ENCODE measurements around the gene SKP2. TPM values are rescaled to one million over a fixed set of nuclear protein-coding genes. Genes with fewer than 3 reads are reported as not detected.

The SKP2 gene
- total RNA-seq, 1 donor from 2014 or later = 98.4 TPM

GRCh38 chr5:36170832-36171424, 19.0 kb downstream of the SKP2 start:
- Mint-ChIP-seq H3K36me3 (peaks cover 36% of the 10 kb centered on the region), H3K9me3 (no peaks in the 10 kb centered on the region), H3K27me3 (no peaks in the 10 kb centered on the region), H3K4me1 (ENCODE audit: unreplicated experiment) (no peaks in the 10 kb centered on the region), H3K4me3 (no peak overlapping the region), H3K27ac (no peak overlapping the region)
- no peak for TF ChIP-seq CTCF (conservative IDR thresholded peaks at IDR 0.05)
- no peak for DNase-seq (ENCODE audit: extremely low spot score, unreplicated experiment)

GRCh38 chr5:36172599-36172998, 20.7 kb downstream of the SKP2 start:
- H3K4me3 Mint-ChIP-seq = no peak overlapping the region
- H3K9me3 Mint-ChIP-seq = no peaks in the 10 kb centered on the region
- TF ChIP-seq CTCF (conservative IDR thresholded peaks at IDR 0.05) = no peak
- H3K27me3 Mint-ChIP-seq = no peaks in the 10 kb centered on the region
- DNase-seq (ENCODE audit: extremely low spot score, unreplicated experiment) = no peak
- H3K27ac Mint-ChIP-seq = no peak overlapping the region
- peaks cover 27% of the 10 kb centered on the region for H3K36me3 Mint-ChIP-seq
- H3K4me1 Mint-ChIP-seq (ENCODE audit: unreplicated experiment) = no peaks in the 10 kb centered on the region

GRCh38 chr5:36173426-36173825, 21.5 kb downstream of the SKP2 start:
- Mint-ChIP-seq H3K27ac (no peak overlapping the region), H3K4me1 (ENCODE audit: unreplicated experiment) (peaks cover 5% of the 10 kb centered on the region), H3K9me3 (no peaks in the 10 kb centered on the region), H3K27me3 (no peaks in the 10 kb centered on the region), H3K4me3 (no peak overlapping the region), H3K36me3 (peaks cover 20% of the 10 kb centered on the region)
- no peak for TF ChIP-seq CTCF (conservative IDR thresholded peaks at IDR 0.05)
- no peak for DNase-seq (ENCODE audit: extremely low spot score, unreplicated experiment)

- TF ChIP-seq CTCF (conservative IDR thresholded peaks at IDR 0.05) = no peak
- H3K27ac Mint-ChIP-seq = no peak overlapping the region
- DNase-seq (ENCODE audit: extremely low spot score, unreplicated experiment) = no peak
- H3K4me3 Mint-ChIP-seq = no peak overlapping the region
- H3K4me1 Mint-ChIP-seq (ENCODE audit: unreplicated experiment) = peaks cover 5% of the 10 kb centered on the region
- no peaks in the 10 kb centered on the region for H3K27me3 Mint-ChIP-seq
- H3K9me3 Mint-ChIP-seq = no peaks in the 10 kb centered on the region
- peaks cover 20% of the 10 kb centered on the region for H3K36me3 Mint-ChIP-seq
Measured at GRCh38 chr5:36174119-36174518, 22.2 kb downstream of the SKP2 start.

GRCh38 chr5:36175043-36175442, 23.1 kb downstream of the SKP2 start:
- no peaks in the 10 kb centered on the region for H3K27me3 Mint-ChIP-seq
- H3K4me1 Mint-ChIP-seq (ENCODE audit: unreplicated experiment) = peaks cover 5% of the 10 kb centered on the region
- DNase-seq (ENCODE audit: extremely low spot score, unreplicated experiment) = no peak
- no peaks in the 10 kb centered on the region for H3K9me3 Mint-ChIP-seq
- H3K4me3 Mint-ChIP-seq = no peak overlapping the region
- H3K27ac Mint-ChIP-seq = no peak overlapping the region
- TF ChIP-seq CTCF (conservative IDR thresholded peaks at IDR 0.05) = no peak
- peaks cover 20% of the 10 kb centered on the region for H3K36me3 Mint-ChIP-seq

- no peak for TF ChIP-seq CTCF (conservative IDR thresholded peaks at IDR 0.05)
- Mint-ChIP-seq H3K27me3 (no peaks in the 10 kb centered on the region), H3K4me3 (no peak overlapping the region), H3K27ac (no peak overlapping the region), H3K9me3 (no peaks in the 10 kb centered on the region), H3K36me3 (peaks cover 28% of the 10 kb centered on the region), H3K4me1 (ENCODE audit: unreplicated experiment) (peaks cover 8% of the 10 kb centered on the region)
- no peak for DNase-seq (ENCODE audit: extremely low spot score, unreplicated experiment)
Measured at GRCh38 chr5:36177154-36177553, 25.2 kb downstream of the SKP2 start.
